NCI-H2029 treated with DMSO at 0.1 percent for 48 hours (cell line): ENCODE data around the gene COL5A2.

ENCODE experiments used
- DNase-seq: peaks from one replicate; lab custom pipeline; 2025; lab: John Stamatoyannopoulos, UW

The COL5A2 gene

DNA sequence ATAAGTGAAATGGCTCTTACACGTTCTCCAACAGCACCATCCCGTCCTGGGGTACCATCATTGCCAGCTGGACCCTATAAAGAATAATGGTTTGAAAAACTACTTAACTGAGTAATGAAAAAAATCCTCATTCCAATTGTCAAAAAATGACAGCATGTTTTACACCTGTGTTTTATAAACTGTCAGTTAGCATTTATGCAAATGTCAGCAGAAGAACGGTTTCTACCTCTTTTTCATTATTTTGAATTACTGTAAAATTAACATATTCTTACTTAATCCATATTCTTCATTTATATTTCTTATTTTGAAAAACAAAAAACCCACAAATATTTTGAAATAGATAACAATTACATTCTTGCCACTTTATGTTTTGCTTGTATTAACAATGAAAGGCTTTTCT, 131.4 kb downstream of the COL5A2 start:
- no peak for DNase-seq

DNA sequence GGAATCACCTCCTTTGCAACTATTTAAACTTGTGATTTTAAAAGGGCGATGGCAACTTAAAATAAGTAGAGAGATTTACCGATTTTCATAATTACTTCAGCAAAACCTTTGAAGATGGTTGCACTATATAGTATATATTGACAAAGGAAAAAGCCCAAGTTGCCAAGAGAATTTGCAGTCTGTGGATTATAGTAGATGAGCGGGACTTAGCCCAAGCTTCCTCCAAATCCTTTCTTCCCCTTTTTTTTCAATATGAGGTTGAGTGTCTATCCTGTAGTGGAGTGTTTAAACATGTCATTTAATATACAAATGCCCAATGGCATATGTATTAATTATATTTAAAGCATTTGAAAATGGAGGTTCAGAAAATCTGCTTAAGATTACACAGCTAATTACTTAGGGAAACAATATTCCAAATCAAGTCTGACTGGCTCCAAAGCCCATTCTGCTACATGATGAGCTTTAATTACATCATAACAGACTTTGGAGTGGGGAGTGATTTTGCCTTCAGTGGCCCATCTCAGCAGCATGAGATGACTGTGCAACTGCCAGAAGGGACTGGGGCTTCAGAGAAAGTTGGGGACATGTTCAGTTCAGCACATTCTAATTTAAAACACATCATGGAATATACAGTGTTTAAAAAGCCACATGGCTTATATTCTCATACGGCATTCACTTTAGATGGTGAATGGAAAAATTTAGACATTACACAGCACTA, 132.2 kb downstream of the COL5A2 start:
- no peak for DNase-seq

DNA sequence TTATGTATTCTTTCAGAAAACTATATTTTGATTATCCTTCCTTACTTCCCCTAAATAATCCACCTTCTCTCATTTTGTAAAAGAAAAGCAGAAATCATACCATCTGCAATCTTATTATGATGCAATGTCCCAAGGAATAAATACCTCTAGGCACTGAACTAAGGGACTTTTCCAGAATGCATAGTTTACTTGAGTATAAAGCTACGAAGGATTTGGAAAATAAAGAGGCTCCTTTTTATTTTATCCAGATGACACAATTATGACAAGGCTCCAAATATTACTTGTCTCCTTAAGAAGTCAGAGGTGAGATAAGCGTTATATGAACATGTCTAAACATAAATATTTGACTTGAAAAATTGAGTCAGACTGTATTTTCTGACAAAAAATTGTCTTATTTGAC, 133.2 kb downstream of the COL5A2 start:
- no peak for DNase-seq

DNA sequence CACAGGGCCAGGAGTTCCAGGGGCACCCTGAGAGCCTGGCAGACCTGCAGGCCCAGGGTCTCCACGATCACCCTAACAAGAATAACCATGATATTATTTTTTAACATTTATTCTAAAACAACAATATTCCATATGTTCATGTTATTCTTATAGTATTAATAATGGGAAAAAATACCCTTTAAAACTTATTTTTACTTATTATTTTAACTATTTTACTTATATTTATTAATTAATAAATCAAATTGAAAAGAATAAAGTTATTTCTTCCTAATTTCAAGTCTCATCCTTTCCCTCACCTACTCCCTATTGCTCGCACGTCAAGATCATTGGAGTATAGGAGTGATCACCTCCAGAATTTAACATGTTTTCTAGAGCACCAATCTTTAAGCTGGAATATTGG, 133.7 kb downstream of the COL5A2 start:
- DNase-seq = no peak

DNA sequence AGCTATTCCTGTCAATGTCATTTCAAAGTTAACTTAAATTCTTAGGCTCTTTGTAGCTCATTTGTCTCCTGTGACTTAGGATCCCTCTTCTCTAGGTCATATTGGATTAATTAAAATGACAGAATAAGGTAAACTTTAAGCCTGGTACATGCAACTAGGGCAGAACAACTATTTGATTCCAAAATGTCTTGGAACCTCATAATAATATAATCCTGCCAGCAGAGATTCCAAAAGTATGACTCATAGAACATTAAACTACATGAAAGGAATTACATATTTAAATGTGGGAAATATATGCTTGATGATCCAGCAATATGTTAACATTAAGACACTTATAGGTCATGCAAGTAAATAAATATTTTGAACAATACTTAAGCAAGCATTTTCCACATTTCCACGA, 142.0 kb downstream of the COL5A2 start:
- DNase-seq = no peak

DNA sequence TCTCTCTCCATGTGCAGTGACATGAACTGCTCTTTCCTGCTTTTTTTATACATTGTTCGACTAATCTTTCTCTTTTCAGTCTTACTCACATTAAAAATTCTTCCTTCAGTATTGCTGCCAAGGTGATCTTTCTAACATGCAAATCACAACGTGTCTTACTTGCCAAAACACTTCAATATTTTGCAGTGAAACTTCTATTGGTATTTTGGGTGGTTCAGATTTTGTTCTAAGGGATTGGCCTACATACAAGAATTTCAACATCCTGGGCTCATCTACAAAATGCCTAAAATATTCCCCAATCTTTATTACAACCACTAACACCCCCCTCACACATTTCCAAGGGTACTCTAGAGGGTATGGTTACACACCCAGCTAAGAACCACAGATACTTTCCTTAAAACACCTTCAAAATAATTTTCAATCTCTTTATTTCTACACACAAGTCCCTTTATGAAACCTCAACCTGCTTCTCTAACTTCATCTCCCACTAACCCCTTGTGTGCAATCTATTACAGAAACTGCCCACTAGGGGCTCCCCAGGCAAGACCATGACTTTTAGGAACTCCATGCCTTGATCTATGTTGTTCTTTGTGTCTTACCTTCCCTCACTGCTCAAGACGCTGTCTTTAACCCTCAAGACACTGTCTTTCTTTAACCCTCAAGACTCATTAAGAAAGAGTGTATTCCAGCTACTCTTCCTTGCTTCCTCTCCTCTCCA, 154.5 kb downstream of the COL5A2 start:
- no peak for DNase-seq

DNA sequence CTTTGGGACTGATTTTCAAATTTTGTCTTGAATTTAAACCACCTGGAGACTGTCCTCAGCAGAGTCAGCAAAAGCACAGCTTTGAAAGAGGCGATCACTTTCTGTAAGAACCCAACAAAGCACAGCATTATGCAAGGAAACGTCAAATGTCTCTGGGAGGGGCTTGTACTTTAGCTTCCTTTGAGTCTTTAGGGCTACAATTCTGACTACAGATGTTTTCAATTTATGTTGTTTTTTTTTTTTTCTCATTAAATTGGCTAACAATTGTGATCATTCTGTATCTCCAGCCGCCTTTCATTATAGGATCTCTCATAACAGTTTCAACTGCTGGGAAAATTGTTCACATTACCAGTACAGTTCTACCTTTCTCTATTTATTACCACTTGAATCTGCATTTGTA, 157.1 kb downstream of the COL5A2 start:
- DNase-seq = no peak

DNA sequence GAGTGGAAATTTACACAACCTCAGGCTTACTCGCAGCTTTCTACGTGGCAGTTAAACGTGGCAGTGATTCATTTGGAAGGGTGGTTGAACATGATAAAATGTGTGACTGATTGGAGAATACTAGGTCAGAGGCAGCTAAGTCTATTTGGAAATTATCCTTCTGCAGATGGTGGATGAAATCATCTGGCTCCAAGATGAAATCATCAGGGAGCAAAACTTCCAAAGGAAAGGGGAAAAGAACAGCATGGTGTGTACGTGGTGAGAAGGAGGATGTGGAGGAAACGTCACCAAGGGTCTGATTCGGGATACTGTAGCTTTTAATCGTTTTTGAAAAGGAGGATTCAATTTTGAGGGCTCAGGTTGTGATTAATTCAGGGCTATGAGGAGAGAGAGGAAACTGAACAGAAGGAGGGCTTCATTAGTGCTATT, 157.5 kb downstream of the COL5A2 start:
- DNase-seq = no peak

DNA sequence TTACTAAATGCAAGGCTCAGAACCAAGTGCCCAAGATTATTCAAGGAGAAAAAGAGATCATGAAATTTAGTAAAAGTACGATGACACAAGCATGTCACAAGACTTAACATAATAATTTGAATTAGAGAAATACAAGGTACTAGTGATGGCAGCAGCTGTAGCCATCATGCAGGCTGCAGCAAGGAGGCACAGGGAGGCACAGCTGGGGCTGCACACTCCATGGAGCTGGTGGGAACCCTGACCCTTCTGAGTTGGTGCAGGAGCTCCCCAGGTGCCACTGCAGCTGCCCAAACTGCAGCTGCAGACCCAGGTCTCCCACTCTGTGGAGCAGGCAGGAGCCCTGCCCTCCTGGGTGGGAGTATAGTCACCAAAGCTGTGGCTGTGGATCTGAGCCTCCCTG, 159.4 kb downstream of the COL5A2 start:
- DNase-seq = no peak

DNA sequence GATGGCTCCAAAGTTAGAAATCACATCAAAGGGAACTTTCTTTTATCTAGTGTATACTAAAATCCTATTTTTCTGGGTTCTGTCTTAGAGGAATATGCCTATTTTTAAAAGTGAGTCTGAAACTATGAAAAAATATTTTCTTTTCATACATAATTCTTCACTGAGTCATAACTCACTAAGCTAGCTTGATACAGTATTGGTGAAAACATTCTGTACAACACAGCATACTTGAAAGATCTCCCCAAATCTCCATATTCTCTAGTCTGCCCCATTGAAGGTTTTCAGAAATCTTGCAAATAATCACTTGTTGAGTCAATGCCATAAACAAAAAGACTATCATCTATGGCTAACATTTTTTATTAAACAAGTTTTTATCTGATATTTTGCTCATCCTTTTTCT, 160.9 kb downstream of the COL5A2 start:
- DNase-seq = no peak

DNA sequence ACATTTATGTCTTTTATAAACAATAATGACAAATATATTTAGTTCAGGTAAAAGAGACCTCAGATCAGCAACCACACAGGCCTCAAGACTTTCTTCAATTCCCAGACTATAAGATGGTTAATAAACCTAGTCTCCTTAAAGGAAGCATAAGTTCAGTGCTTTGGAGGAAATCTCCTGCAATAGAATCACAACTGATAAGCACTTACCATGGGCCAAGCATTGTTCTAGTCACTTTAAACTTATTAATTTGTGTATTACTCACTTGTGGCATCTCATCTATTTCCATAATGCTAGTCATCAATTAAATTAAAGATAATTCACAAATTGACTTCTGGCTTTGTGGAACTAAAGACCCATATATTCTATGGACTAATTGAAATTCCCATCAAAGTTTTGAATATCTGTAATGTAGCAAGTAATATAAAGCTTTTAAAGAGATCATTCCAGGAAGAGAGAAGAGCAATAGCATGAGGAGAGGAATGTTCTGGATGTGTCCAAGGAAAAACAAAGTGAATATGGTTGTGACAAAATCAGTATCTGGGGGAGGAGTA, 163.2 kb downstream of the COL5A2 start:
- no peak for DNase-seq

DNA sequence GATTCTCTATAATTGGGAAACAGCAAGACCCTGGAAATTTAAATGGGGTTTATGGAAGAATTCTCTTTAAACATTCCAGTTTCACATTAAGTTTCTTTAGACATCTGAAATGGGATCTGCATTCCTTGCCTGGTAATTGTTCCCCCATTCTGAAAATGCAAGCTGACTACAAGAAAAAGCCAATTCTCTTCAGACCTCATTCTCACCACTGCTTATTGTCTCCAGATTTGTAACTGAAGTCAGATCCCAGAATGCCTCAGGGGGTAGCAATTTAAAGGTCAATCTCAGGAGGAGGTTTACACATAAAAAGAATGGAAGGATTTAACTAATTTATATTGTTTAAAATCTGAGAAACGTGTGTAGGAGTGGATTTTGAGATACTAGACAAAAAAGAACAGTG, 164.2 kb downstream of the COL5A2 start:
- DNase-seq = no peak

DNA sequence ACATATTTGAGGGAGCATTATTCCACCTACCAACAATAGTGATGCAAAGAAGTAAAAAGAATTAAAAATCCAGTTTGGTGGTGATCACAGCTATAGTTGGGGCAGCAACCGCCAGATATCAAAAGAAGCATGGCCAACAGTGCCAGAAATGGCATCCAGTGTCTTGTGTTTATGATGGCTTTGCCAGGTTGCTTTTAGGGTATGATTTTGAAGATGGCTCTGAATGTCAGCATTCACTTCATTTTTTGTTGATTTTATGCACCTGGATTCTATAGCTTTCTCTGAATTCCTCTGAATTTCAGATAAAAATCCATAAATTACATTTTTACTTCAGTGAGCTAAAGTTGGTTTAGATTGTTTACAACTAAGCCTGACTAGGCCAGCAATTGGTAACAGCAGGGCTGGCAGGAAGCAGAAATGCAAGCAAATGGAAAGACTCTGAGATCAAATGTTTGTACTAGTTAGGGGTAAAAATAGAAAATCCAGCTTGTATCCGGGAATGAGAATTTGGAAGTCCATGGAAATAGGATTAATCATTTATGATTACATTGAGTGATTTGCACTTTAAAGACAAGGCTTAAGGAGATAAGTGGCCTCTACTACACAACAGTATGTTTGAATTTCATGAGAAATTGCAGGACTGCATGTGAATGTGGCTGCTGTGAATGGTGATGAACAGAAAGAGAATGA, 165.0 kb downstream of the COL5A2 start:
- no peak for DNase-seq

DNA sequence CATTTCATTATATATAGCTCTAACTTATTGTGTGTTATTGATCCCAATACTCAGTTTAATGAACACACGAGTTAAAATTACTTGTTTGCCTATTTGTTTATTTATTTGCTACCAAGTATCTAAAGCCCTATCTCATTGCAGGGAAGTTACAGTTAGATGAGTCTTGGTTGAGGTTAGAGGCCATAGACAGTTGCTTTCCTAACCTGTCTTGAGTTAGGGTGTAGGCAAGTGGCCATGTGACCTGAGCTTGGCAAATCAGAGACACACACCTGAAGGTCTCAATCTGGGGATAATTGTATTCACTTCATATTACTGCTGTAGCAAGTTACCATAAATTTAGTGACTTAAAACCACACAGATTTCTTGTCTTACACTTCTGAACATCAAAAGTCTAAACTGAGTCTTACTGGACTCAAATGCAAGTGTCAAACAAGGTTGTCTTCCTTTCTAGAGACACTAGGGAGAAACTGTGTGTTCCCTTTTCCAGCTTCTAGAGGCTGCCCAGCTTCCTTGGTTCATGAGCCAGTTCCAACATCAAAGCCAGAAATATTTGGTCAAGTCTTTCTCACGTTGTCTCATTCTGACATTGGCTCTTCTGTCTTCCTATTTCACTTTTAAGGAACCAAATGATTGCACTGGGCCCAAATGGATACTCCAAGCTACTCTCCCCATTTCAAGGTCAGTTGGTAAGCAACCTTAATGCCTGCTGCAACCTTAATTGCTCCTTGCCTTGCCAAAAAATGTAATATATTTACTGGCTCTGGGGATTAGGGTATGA, 165.7 kb downstream of the COL5A2 start:
- no peak for DNase-seq

DNA sequence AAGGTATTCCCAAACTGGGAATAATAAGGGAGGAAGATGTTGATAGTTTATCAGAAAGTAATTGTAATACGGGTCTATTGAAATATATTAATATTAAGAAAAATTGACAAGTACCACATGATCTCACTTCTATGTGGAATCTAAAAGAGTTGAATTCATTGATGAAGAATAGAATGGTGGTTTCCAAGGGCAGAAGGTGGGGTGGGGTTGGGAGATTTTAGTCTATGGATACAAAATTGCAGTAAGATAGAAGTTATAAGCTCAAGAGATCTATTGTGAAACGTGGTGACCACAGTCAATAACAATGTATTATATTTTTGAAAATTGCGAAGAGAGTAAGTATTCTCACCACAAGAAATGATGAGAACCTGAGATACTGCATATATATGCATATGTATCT, 166.5 kb downstream of the COL5A2 start:
- no peak for DNase-seq

DNA sequence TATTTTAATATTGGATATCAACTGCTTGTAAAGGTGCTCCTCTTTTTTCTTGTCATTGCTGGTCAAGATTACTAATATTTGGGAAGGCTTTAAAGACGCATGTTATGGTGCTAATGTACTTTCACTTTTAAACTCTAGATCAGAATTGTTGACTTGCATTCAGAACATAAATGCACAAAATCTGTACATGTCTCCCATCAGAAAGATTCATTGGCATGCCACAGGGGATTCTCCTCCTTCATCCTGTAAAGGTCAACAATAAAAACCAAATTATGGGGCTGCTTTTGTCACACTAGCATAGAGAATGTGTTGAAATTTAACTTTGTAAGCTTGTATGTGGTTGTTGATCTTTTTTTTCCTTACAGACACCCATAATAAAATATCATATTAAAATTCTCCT, 167.2 kb downstream of the COL5A2 start:
- no peak for DNase-seq

DNA sequence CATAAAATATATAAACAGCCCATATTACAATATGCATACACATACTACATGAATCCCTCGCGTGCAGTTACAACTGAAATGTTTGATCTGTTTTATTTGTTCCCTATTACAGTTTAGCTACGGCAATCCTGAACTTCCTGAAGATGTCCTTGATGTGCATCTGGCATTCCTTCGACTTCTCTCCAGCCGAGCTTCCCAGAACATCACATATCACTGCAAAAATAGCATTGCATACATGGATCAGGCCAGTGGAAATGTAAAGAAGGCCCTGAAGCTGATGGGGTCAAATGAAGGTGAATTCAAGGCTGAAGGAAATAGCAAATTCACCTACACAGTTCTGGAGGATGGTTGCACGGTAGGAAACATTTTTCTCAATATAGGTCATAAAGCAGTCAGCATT, 169.0 kb downstream of the COL5A2 start:
- no peak for DNase-seq

DNA sequence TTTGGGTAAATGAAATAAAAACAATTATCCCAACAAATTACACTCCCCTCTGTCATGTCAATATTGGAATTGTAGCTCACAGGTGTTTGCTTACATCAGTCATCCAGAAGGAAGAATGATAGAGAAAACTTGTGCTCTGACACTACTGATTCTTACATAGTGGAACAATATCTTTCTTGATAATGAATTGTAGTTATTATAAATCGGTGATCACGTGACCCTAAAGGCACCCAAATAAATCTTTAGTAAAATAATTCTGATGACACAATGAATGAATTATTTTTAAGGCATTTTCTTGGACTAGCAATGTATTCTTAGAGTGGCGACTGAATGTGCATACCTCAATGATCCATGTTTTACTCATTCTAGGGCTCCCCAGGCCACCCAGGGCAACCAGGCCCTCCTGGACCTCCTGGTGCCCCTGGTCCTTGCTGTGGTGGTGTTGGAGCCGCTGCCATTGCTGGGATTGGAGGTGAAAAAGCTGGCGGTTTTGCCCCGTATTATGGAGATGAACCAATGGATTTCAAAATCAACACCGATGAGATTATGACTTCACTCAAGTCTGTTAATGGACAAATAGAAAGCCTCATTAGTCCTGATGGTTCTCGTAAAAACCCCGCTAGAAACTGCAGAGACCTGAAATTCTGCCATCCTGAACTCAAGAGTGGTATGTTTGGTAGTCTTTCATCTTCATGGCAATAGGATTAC, 170.9 kb downstream of the COL5A2 start:
- DNase-seq = no peak

DNA sequence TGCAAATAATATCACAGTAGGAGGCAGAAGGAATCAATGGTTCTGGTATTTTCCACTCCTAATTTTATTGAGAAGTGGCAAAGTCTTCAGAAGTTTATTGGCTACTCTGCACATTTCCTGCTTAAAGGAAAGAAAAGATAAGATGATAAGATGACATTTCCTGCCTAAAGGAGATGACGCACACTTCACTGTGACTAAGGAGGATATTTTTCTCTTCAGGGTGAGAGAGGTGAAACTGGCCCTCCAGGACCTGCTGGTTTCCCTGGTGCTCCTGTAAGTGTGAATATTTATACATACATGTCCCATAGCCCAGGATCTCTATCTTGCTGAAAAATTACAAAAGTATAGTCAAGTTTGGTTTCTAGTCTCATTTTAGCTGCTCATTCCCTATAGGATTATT, 177.5 kb downstream of the COL5A2 start:
- no peak for DNase-seq

DNA sequence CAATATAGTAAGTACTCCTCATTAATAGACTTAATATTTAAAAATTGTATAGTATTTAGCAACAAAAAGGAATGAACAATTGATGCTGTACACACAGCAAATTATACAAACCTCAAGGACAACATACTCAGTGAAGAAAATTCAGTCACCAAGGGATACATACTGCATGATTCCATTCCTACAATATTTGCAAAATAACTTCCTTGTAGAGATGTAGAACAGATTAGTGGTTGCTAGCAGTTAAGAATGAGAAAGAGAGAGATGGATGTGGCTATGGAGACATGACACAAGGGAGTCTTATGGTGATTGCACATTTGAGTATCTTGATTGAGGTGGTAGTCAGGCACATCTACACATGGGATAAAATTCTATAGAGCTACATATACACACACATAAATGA, 179.3 kb downstream of the COL5A2 start:
- no peak for DNase-seq

DNA sequence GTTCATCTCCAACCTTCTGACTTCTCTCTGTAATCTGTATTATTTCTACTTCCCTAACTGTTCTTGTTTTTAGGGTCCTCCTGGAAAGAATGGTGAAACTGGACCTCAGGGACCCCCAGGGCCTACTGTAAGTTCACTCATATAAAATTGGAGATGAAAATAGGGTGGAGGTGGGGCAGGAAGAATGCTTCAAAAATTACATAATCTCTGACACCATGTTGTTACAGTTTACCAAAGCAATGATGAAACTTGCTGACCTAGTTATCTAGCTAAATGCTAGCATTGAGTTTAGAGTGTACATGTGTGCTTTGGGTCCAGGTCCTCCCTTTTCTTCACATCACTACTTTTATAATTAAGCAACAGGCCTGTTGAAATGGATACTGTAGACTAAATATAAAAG, 182.3 kb downstream of the COL5A2 start:
- no peak for DNase-seq

DNA sequence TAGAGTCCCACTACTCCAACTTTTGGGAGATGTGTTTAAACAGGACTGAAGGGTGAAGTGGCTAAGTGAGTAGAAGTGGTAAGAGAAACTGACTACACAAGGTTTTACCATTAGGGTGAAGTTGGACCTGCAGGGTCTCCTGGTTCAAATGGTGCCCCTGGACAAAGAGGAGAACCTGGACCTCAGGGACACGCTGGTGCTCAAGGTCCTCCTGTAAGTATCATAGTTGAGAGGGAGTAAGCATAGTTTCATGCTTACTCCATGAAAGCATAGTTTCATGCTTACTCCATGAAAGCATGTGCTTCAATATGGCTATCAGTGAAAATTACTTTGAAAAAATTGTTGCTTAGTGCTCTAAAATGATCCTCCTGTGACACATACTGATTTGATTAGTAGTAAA, 186.3 kb downstream of the COL5A2 start:
- DNase-seq = no peak
